C4-2B (cell line): ENCODE measurements around the gene SMC6.

Experiments
- ZFX ChIP-seq: fragments of 450-650 bp; IDR thresholded peaks from 2 replicates; pipeline ENCODE4 v1.6.1; 2017
- TF ChIP-seq, protein P1 (sequence below): fragments of 450-650 bp; conservative IDR thresholded peaks from 2 replicates; pipeline ENCODE4 v1.5.1; 2017; ENCODE audit warnings: mild to moderate bottlenecking

DNA sequence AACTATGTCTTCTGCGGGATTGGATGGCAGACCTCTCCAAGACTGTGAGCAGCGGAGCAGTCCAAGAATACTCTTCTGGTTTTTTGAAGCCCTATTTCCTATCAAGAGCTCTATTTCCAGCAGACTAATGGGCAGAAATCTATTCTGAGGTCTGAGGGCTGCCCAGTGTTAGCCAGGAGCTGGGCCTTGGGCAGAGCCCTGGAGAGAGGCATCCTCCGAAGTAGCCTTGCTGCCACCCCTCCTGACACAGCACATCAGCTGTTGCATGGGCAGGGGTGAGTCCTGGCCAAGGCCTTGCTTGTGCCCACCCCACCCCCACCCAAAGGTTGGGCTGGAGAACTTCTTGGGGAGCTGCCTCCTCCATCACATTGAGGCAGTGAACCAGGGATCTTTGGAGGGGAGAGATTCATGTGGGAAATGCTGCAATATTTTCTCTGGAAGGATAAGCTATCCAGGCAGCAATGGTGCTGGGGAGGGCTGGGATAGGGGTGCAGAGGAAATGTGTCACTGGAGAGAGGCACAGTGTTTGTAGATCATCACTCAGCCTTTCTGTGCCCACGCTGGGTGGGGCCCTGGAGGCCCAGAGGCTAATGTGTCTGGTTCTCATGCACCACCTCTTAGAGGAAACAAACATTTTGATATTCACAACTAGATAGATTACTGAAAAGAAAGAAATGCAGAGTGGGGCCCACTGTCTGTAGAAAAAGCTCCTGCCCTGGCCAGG is 108.5 kb downstream of the SMC6 start:
- TF ChIP-seq, protein P1, sequence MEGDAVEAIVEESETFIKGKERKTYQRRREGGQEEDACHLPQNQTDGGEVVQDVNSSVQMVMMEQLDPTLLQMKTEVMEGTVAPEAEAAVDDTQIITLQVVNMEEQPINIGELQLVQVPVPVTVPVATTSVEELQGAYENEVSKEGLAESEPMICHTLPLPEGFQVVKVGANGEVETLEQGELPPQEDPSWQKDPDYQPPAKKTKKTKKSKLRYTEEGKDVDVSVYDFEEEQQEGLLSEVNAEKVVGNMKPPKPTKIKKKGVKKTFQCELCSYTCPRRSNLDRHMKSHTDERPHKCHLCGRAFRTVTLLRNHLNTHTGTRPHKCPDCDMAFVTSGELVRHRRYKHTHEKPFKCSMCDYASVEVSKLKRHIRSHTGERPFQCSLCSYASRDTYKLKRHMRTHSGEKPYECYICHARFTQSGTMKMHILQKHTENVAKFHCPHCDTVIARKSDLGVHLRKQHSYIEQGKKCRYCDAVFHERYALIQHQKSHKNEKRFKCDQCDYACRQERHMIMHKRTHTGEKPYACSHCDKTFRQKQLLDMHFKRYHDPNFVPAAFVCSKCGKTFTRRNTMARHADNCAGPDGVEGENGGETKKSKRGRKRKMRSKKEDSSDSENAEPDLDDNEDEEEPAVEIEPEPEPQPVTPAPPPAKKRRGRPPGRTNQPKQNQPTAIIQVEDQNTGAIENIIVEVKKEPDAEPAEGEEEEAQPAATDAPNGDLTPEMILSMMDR: no peak
- TF ChIP-seq ZFX: no peak
